ENCODE data around the gene OPN1LW.
"Not testable (repeated sequence)": the region's sequence is repeated elsewhere in the genome, so short reads cannot be mapped to it uniquely, and the experiment has no call there.

Gene OPN1LW

GRCh38 chrX:154135458-154136229 lies 8.4 kb upstream of the OPN1LW start:
- peak; percentile 68 for DNase-seq

GRCh38 chrX:154136627-154137161 lies 7.3 kb upstream of the OPN1LW start:
- DNase-seq, result peak; percentile 61

DNA sequence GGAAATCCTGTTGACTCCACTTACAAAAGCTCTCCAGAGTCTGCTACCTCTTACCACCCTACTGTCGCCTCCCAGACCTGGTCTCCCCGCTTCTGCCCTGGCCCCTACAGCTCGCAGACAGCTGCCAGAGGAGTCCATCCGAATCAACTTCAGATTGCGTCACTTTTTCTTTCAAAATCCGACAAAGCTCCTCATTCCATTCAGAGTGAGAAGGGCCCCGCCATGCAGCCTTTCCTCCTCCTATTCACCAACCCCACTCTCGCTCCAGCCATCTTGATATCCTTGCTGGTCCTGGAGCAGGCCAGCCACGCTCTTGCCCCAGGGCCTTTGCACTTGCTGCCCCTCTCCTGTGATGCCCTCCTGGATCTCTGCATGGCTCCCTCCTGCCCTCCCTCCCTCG lies 5.2 kb upstream of the OPN1LW start:
- DNase-seq, result no peak

- no peak for DNase-seq
These were observed 3.8 kb upstream of the OPN1LW start for GRCh38 chrX:154140206-154140605.

DNA sequence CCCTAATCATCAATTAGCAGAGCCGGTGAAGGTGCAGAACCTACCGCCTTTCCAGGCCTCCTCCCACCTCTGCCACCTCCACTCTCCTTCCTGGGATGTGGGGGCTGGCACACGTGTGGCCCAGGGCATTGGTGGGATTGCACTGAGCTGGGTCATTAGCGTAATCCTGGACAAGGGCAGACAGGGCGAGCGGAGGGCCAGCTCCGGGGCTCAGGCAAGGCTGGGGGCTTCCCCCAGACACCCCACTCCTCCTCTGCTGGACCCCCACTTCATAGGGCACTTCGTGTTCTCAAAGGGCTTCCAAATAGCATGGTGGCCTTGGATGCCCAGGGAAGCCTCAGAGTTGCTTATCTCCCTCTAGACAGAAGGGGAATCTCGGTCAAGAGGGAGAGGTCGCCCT lies 3.3 kb upstream of the OPN1LW start:
- DNase-seq, result no peak

DNA sequence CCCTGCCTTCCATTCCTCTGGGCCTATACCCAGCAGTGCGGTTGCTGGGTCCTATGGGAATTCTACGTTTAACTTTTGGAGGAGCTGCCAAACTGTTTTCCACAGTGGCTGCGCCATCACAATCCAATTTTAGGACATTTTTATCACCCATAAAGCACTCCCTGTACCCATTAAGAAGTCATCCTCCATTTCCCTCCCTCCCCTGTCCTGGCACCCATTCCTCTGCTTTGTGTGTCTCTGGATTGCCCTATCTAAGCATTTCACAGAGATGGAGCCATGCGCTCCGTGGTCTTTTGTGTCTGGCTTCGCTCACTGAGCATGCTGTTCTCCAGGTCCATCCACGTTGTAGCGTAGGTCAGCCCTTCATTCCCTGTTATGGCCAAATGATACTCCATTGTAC lies 1.7 kb upstream of the OPN1LW start:
- no peak for DNase-seq

- DNase-seq, result no peak
These were observed 895 bp upstream of the OPN1LW start for GRCh38 chrX:154142950-154143745.

GRCh38 chrX:154151030-154151429 lies 7.0 kb downstream of the OPN1LW start:
- DNase-seq, result not testable (repeated sequence)

GRCh38 chrX:154156221-154156620 lies 12.2 kb downstream of the OPN1LW start:
- DNase-seq, result not testable (repeated sequence)

DNA sequence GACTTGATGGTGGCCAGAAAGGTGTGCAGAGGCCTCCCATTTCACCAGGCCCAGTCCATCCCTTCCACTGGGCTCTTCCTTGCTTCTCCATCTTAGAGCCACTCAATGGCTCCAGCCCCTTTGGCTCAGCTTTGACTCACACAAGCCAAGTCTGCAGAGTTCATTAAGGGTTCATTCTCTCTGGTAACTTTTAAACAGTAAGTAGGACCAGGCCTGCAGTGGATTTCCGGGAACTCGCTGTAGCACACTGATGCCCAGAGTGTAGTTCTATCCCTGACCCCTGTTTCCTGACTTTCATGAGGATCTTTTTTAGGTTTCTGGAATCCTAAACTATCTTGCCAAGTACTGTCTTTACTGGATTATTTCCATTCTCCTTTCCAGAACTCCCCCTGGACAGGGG lies 13.2 kb downstream of the OPN1LW start:
- not testable (repeated sequence) for DNase-seq

DNA sequence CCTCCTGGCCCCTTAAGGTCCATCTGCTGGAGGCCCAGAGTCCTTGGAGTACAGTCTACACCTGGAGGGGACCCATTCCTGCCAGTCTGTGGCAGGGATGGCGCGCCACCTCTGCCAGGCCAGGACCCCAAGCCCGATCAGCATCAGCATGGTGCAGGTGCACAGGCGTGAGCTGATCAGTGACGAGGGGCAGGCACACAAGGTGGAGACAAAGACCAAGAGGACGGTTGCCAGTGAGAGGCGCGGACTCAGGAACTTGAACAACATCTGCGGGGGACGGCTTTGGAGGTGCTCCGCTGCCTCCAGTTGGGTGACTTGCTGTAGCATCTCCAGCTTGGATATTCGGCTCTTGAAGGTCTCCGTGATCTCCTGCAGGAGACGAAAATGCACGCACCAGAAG lies 15.3 kb downstream of the OPN1LW start:
- not testable (repeated sequence) for DNase-seq

DNA sequence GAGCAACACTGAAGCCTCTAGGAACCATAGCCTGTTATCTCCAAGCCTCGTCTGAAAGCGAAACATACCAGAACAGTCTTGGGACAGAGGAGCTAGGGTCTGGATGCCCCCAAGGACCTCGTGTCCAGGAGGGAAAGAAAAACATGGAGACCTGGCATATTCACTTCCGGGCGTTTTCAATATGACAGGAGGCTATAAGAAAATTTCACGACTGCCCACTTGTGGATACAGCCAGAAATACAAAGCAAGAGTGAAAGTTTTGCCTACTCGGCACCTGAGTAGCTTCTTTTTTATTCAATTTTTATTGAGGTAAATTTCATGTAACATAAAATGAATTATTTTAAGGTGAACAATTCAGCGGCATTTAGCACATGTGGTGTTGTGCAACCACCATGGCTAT lies 20.9 kb downstream of the OPN1LW start:
- DNase-seq, result not testable (repeated sequence)

DNA sequence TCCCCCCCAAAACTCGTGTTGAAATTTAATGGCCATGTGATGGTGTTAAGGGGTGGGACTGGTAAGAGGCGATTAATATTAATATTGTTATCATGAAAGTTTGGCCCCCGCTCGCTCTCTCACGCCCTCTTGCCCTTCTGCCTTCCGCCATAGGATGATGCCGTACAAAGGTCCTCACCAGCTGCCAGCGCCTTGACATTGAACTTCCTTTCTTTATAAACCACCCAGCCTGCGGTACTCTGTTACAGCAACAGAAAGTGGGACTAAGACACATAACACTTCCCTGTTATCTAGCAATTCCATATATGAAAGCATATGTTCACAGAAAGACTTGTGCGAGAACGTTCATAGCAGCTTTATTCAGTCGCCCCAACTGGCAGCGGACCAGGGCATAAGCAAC lies 24.3 kb downstream of the OPN1LW start:
- not testable (repeated sequence) for DNase-seq

- not testable (repeated sequence) for DNase-seq
These were observed 28.5 kb downstream of the OPN1LW start for GRCh38 chrX:154172535-154172943.

DNA sequence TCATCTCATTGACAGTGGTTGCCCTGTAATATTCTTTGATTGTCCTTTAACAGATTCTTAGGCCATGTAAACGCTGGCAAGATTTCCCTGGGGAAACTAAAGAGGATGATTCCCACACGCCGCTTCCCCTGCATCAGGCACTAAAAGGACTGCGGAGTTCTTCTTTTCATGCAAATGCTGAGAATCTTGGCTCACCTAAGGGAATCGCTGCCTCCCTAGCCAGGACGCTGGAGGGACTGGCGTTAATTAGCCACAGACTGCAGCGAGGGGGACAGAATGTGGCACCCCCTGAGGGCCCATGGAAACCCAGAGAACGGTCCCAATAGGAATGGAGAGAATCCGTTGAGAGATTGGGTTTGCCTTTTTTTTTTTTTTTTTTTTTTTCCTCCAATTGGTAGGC lies 30.3 kb downstream of the OPN1LW start:
- not testable (repeated sequence) for DNase-seq

DNA sequence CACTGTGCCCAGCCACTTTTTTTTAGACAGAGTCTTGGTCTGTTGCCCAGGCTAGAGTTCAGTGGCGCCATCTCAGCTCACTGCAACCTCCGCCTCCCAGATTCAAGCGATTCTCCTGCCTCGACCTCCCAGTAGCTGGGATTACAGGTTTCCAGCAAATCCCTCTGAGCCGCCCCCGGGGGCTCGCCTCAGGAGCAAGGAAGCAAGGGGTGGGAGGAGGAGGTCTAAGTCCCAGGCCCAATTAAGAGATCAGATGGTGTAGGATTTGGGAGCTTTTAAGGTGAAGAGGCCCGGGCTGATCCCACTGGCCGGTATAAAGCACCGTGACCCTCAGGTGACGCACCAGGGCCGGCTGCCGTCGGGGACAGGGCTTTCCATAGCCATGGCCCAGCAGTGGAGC lies 38.3 kb downstream of the OPN1LW start, which contains the start of gene OPN1MW:
Gene OPN1MW (plus strand): TSS at position 301 of the 400 bp plus-strand sequence. CDS start 82 bp downstream, at position 383.
- DNase-seq, result not testable (repeated sequence)

- DNase-seq, result not testable (repeated sequence)
These were observed 39.8 kb downstream of the OPN1LW start for GRCh38 chrX:154183794-154184193.

- DNase-seq, result not testable (repeated sequence)
These were observed 48.8 kb downstream of the OPN1LW start for GRCh38 chrX:154192846-154193245.

DNA sequence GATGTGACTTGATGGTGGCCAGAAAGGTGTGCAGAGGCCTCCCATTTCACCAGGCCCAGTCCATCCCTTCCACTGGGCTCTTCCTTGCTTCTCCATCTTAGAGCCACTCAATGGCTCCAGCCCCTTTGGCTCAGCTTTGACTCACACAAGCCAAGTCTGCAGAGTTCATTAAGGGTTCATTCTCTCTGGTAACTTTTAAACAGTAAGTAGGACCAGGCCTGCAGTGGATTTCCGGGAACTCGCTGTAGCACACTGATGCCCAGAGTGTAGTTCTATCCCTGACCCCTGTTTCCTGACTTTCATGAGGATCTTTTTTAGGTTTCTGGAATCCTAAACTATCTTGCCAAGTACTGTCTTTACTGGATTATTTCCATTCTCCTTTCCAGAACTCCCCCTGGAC lies 50.3 kb downstream of the OPN1LW start:
- not testable (repeated sequence) for DNase-seq

GRCh38 chrX:154196466-154196865 lies 52.4 kb downstream of the OPN1LW start:
- not testable (repeated sequence) for DNase-seq
